HCT116 (cell line): ENCODE results near the gene ELAVL3.

Source experiments
- CEBPB ChIP-seq: IDR thresholded peaks from 2 replicates; pipeline ENCODE4 v1.6.1; 2012; ENCODE audit warnings: low read depth
- CTCF ChIP-seq, 3 experiments: fragments of 200-600 bp in 1 of 3; sonication (generic) in 1 of 3; IDR thresholded peaks in 2 of 3; conservative IDR thresholded peaks in 1 of 3; 2 replicates each; pipeline ENCODE4 v1.5.1; 2012 to 2017; ENCODE audit warnings: low read depth in 2 of 3, low read length in 2 of 3, antibody characterized with exemption in 1 of 3, borderline replicate concordance in 1 of 3, control low read depth in 1 of 3, mild to moderate bottlenecking in 1 of 3, mixed read lengths in 1 of 3, mixed run types in 1 of 3, moderate library complexity in 1 of 3; ENCODE audit not compliant: insufficient read depth in 1 of 3
- EGR1 ChIP-seq: IDR thresholded peaks from 2 replicates; pipeline ENCODE4 v1.6.1; 2012; ENCODE audit warnings: low read depth
- EZH2 ChIP-seq: fragments of 200-600 bp; sonication (generic); IDR thresholded peaks from 2 replicates; pipeline ENCODE4 v1.6.1; 2017; ENCODE audit warnings: antibody characterized with exemption, mixed run types
- EZH2phosphoT487 ChIP-seq: fragments of 200-600 bp; IDR thresholded peaks from 2 replicates; pipeline ENCODE4 v1.6.1; 2018; ENCODE audit warnings: antibody characterized with exemption, borderline replicate concordance
- FOSL1 ChIP-seq: IDR thresholded peaks from 2 replicates; pipeline ENCODE4 v1.6.1; 2012; ENCODE audit warnings: low read depth
- POLR2A ChIP-seq: IDR thresholded peaks from 2 replicates; pipeline ENCODE4 v1.7.0; 2011; ENCODE audit warnings: borderline replicate concordance; ENCODE audit not compliant: insufficient read depth, insufficient read length; ENCODE audit errors: extremely low read depth
- POLR2AphosphoS5 ChIP-seq: IDR thresholded peaks from 2 replicates; pipeline ENCODE4 v1.6.1; 2011; ENCODE audit warnings: mild to moderate bottlenecking, low read depth, low read length, moderate library complexity
- RAD21 ChIP-seq: IDR thresholded peaks from 2 replicates; pipeline ENCODE4 v1.6.1; 2012; ENCODE audit warnings: low read depth, mild to moderate bottlenecking
- REST ChIP-seq: IDR thresholded peaks from 2 replicates; pipeline ENCODE4 v1.6.1; 2012; ENCODE audit warnings: low read depth
- SIN3A ChIP-seq: IDR thresholded peaks from 2 replicates; pipeline ENCODE4 v1.6.1; 2012; ENCODE audit warnings: low read depth
- SP1 ChIP-seq: IDR thresholded peaks from 2 replicates; pipeline ENCODE4 v1.6.1; 2012; ENCODE audit warnings: low read depth
- YY1 ChIP-seq: IDR thresholded peaks from 2 replicates; pipeline ENCODE4 v1.6.1; 2011; ENCODE audit warnings: low read length, low read depth, moderate library complexity, mild to moderate bottlenecking; ENCODE audit not compliant: insufficient replicate concordance; ENCODE audit errors: extremely low read depth

- TF ChIP-seq RAD21 (no peak), POLR2A (no peak), CTCF (IDR thresholded peaks at IDR 0.05 in 2 of 3, conservative IDR thresholded peaks at IDR 0.05 in 1 of 3; ENCODE audit: borderline replicate concordance in 1 of 3, insufficient read depth in 1 of 3, low read depth in 2 of 3, low read length in 2 of 3) (no peak), CEBPB (no peak), EZH2 (no peak), SP1 (no peak), YY1 (no peak), EZH2phosphoT487 (no peak), POLR2AphosphoS5 (no peak), SIN3A (no peak), REST (no peak), EGR1 (no peak), FOSL1 (no peak)
Observed at GRCh38 chr19:11437955-11438354, 42.9 kb downstream of the ELAVL3 start.
